GM10266 (cell line): ENCODE data around the gene EBPL.

Source experiments
- DNase-seq: peaks from one replicate; pipeline ENCODE4 v3.0.0; 2012; ENCODE audit errors: extremely low spot score
- CTCF ChIP-seq: IDR thresholded peaks from 2 replicates; pipeline ENCODE4 v1.5.1; 2012; ENCODE audit warnings: mild to moderate bottlenecking, low read depth; ENCODE audit not compliant: control insufficient read depth, insufficient read depth; ENCODE audit errors: missing control alignments

Gene EBPL

GRCh38 chr13:49690995-49691784 lies at the start of gene EBPL:
Gene EBPL, minus strand, starts transcription at chr13:49691486. Its CDS starts 62 bp downstream, at chr13:49691424.
- DNase-seq: peak; percentile 96
- no peak for TF ChIP-seq CTCF

- DNase-seq: no peak
- no peak for TF ChIP-seq CTCF
These were observed 49.6 kb upstream of the EBPL start for GRCh38 chr13:49740870-49741269.

GRCh38 chr13:49739498-49740187 lies 48.4 kb upstream of the EBPL start:
- TF ChIP-seq CTCF: no peak
- DNase-seq: no peak

- no peak for DNase-seq
- TF ChIP-seq CTCF: no peak
These were observed 42.1 kb upstream of the EBPL start for GRCh38 chr13:49733181-49733951.

- no peak for DNase-seq
- no peak for TF ChIP-seq CTCF
These were observed 40.5 kb upstream of the EBPL start for GRCh38 chr13:49731766-49732165.

- TF ChIP-seq CTCF: no peak
- no peak for DNase-seq
These were observed 25.3 kb upstream of the EBPL start for GRCh38 chr13:49716615-49717014.
